Loucy (cell line): ENCODE data around the gene OR2A1.
"Not testable (repeated sequence)": the region's sequence is repeated elsewhere in the genome, so short reads cannot be mapped to it uniquely, and the experiment has no call there.

Experiments
- EZH2phosphoT487 ChIP-seq: fragments of 200-600 bp; IDR thresholded peaks from 2 replicates; pipeline ENCODE4 v1.6.1; 2018; ENCODE audit warnings: antibody characterized with exemption, mild to moderate bottlenecking, moderate library complexity, borderline replicate concordance
- TF ChIP-seq, protein P1 (sequence below): fragments of 200-600 bp; sonication (generic); conservative IDR thresholded peaks from 2 replicates; pipeline ENCODE4 v1.5.1; 2014; ENCODE audit warnings: mild to moderate bottlenecking, antibody characterized with exemption, low read length

DNA sequence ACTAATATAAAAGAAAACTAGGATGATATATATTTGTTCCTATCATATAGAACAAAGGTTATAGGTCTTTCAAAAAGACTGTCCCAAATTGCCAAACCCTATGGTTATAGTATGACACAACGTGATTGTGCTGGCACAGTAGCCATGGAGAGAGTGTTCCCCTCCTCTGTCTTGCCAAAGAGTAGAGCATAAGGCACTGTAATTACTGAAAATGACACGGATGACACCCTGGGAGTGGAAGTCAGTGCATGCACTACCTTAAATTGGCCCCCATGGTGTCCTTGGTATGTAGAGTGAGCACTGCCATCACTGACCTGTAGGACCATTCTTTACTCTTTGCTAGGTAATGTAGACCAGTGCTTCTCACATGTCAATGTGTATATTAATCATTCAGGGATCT, 7.1 kb upstream of the OR2A1 start:
- TF ChIP-seq, protein P1, sequence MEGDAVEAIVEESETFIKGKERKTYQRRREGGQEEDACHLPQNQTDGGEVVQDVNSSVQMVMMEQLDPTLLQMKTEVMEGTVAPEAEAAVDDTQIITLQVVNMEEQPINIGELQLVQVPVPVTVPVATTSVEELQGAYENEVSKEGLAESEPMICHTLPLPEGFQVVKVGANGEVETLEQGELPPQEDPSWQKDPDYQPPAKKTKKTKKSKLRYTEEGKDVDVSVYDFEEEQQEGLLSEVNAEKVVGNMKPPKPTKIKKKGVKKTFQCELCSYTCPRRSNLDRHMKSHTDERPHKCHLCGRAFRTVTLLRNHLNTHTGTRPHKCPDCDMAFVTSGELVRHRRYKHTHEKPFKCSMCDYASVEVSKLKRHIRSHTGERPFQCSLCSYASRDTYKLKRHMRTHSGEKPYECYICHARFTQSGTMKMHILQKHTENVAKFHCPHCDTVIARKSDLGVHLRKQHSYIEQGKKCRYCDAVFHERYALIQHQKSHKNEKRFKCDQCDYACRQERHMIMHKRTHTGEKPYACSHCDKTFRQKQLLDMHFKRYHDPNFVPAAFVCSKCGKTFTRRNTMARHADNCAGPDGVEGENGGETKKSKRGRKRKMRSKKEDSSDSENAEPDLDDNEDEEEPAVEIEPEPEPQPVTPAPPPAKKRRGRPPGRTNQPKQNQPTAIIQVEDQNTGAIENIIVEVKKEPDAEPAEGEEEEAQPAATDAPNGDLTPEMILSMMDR, result not testable (repeated sequence)
- TF ChIP-seq EZH2phosphoT487, result not testable (repeated sequence)
